Mucosa of rectum (tissue), 2 donors: Measurements from ENCODE around the gene NEURL4.

ENCODE experiments used
- H3K27ac ChIP-seq, 2 donors: one replicate each; pipeline ENCODE4 v1.7.0; 2013; ENCODE audit warnings: inconsistent platforms in 2 of 2, low read depth in 2 of 2, low read length in 2 of 2
- H3K27me3 ChIP-seq, 2 donors: one replicate each; pipeline ENCODE4 v1.7.0; 2013; ENCODE audit warnings: low read length in 2 of 2; ENCODE audit not compliant: control insufficient read depth in 2 of 2, insufficient read depth in 2 of 2
- H3K36me3 ChIP-seq, 2 donors: one replicate each; pipeline ENCODE4 v1.7.0; 2013; ENCODE audit warnings: low read length in 2 of 2; ENCODE audit not compliant: control insufficient read depth in 2 of 2, insufficient read depth in 2 of 2
- H3K4me1 ChIP-seq, 2 donors: one replicate each; pipeline ENCODE4 v1.7.0; 2013; ENCODE audit warnings: low read length in 2 of 2, mild to moderate bottlenecking in 1 of 2; ENCODE audit not compliant: control insufficient read depth in 2 of 2, insufficient read depth in 2 of 2
- H3K4me3 ChIP-seq, 2 donors: one replicate each; pipeline ENCODE4 v1.7.0; 2013; ENCODE audit warnings: low read length in 2 of 2
- H3K9ac ChIP-seq, 2 donors: one replicate each; pipeline ENCODE4 v1.7.0; 2013; ENCODE audit warnings: low read length in 2 of 2, low read depth in 1 of 2, mild to moderate bottlenecking in 1 of 2
- H3K9me3 ChIP-seq, 2 donors: one replicate each; pipeline ENCODE4 v1.7.0; 2013; ENCODE audit warnings: low read length in 2 of 2; ENCODE audit not compliant: control insufficient read depth in 2 of 2
- donor health status: healthy.
- donor health status: Normal muscosa, but diverticular disease.

The NEURL4 gene

DNA sequence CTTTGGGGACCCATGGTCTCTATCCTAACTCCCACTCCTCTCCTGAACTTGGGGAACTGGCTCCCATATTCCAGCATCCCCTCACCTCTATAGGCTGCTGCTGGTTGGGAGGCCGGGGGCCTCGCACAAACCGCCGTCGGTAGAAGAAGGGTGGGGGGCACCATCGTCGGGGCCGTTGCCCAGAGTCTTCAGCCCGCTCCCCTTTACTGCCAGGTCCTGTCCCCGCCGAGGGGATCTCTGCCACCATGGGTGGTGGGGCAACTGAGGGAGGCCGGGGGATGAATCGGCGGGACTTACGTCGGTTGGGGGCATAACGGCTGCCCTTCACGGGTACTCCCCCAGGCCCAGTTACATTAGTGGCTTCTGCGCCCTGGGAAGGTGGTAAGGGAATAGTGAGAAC is 39.0 kb downstream of the NEURL4 start:
- Histone ChIP-seq H3K4me1 (peaks cover 17 to 18% of the 10 kb centered on the region in 2 donors), H3K9ac (no peak overlapping the region), H3K27ac (no peak overlapping the region)

GRCh38 chr17:7289256-7290032 is 39.7 kb downstream of the NEURL4 start:
- Histone ChIP-seq H3K4me1 (peaks cover 13 to 15% of the 10 kb centered on the region in 2 donors), H3K27ac (no peak overlapping the region), H3K9me3 (no peaks in the 10 kb centered on the region), H3K9ac (no peak overlapping the region), H3K27me3 (peaks cover 0 to 5% of the 10 kb centered on the region in 2 donors), H3K36me3 (no peaks in the 10 kb centered on the region), H3K4me3 (no peak overlapping the region)

More for the DNA sequence above, 39.0 kb downstream of the NEURL4 start:
- Histone ChIP-seq H3K27me3 (peaks cover 0 to 5% of the 10 kb centered on the region in 2 donors), H3K4me3 (no peak overlapping the region), H3K9me3 (no peaks in the 10 kb centered on the region), H3K36me3 (no peaks in the 10 kb centered on the region)

GRCh38 chr17:7285679-7286078 is 43.5 kb downstream of the NEURL4 start:
- H3K4me1 ChIP-seq, result peaks cover 18% of the 10 kb centered on the region in 2 donors
- H3K4me3 ChIP-seq, result no peak overlapping the region
- no peaks in the 10 kb centered on the region for H3K9me3 ChIP-seq
- no peak overlapping the region for H3K9ac ChIP-seq
- H3K27me3 ChIP-seq, result no peaks in the 10 kb centered on the region
- H3K36me3 ChIP-seq, result no peaks in the 10 kb centered on the region
- no peak overlapping the region for H3K27ac ChIP-seq

- H3K27me3 ChIP-seq, result no peaks in the 10 kb centered on the region
- peaks cover 25% of the 10 kb centered on the region in 2 donors for H3K4me1 ChIP-seq
- no peak overlapping the region for H3K27ac ChIP-seq
- no peak overlapping the region for H3K4me3 ChIP-seq
- no peak overlapping the region for H3K9ac ChIP-seq
- no peaks in the 10 kb centered on the region for H3K36me3 ChIP-seq
- no peaks in the 10 kb centered on the region for H3K9me3 ChIP-seq
Measured at GRCh38 chr17:7284911-7285310, 44.2 kb downstream of the NEURL4 start.

DNA sequence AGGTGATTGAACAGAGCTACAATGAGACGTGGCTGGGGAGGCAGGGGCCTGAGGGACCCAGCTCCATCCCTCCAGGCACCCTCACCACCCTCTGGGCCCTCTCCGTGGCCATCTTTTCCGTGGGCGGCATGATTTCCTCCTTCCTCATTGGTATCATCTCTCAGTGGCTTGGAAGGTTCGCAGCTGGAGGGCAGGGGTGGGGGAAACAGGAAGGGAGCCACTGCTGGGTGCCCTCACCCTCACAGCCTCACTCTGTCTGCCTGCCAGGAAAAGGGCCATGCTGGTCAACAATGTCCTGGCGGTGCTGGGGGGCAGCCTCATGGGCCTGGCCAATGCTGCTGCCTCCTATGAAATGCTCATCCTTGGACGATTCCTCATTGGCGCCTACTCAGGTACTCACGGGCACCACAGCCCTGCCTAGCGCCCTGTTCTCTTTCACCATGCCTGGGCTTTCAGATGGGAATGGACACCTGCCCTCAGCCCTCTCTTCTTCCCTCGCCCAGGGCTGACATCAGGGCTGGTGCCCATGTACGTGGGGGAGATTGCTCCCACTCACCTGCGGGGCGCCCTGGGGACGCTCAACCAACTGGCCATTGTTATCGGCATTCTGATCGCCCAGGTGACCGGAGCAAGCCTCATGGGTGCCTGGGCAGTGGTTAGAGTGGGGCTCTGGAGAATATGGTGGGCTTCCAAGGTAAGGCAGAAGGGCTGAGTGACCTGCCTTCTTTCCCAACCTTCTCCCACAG is 45.5 kb downstream of the NEURL4 start:
- Histone ChIP-seq H3K4me3 (peak overlapping the region in 1 of 2 donors; percentile 67), H3K9me3 (no peaks in the 10 kb centered on the region), H3K27ac (peak overlapping the region in 1 of 2 donors; percentile 23), H3K9ac (no peak overlapping the region), H3K27me3 (no peaks in the 10 kb centered on the region), H3K4me1 (peaks cover 28 to 35% of the 10 kb centered on the region in 2 donors), H3K36me3 (no peaks in the 10 kb centered on the region)

GRCh38 chr17:7282752-7283321 is 46.3 kb downstream of the NEURL4 start:
- no peaks in the 10 kb centered on the region for H3K9me3 ChIP-seq
- H3K27me3 ChIP-seq, result no peaks in the 10 kb centered on the region
- H3K4me3 ChIP-seq, result peak overlapping the region; percentile 62 to 67
- peaks cover 28 to 35% of the 10 kb centered on the region in 2 donors for H3K4me1 ChIP-seq
- H3K9ac ChIP-seq, result peak overlapping the region in 1 of 2 donors; percentile 64
- H3K36me3 ChIP-seq, result no peaks in the 10 kb centered on the region
- H3K27ac ChIP-seq, result peak overlapping the region; percentile 17 to 29

DNA sequence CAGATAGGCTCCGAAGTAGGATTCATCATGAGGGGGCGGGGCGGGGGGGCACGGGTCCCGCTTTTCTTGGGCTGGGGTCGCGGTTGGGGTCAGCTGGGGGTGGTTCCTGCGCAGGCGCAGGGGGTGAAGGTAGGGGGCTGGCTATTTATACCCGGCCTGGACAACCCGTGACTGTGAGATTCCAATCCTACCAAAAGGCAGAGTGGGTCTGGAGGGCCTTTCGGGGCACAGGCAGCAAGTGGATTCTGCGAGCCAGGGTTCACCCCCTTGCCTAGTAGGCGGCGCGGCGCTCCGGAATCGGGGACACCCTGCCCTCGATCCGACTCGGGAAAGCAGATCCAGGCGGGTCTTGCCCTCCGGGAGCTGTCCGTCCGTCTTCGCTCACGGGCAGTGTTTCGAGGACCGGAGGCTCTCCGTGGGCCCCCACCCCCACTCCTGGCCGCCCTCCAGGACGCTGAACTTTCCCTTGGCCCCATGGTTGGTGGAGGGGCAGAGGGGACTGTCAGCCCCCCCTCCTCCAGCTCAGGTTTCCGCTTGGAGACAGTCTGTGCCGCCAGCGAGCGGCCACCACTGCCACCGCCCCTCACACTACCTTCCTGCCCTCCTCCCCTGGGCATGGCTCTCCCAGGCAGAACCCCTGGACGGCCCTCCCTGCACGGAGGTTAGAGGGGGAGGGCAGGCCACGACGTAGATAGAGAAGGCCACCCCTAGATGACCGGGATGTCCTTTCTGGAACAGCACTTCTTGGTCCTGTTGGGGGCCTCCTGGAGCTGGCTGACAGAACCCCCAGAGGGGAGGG is 47.0 kb downstream of the NEURL4 start:
- no peaks in the 10 kb centered on the region for H3K27me3 ChIP-seq
- H3K9ac ChIP-seq, result peak overlapping the region; percentile 0 to 64
- H3K9me3 ChIP-seq, result no peaks in the 10 kb centered on the region
- H3K27ac ChIP-seq, result peak overlapping the region; percentile 17 to 29
- H3K4me1 ChIP-seq, result peaks cover 28 to 35% of the 10 kb centered on the region in 2 donors
- H3K36me3 ChIP-seq, result no peaks in the 10 kb centered on the region
- H3K4me3 ChIP-seq, result peak overlapping the region; percentile 62 to 67

DNA sequence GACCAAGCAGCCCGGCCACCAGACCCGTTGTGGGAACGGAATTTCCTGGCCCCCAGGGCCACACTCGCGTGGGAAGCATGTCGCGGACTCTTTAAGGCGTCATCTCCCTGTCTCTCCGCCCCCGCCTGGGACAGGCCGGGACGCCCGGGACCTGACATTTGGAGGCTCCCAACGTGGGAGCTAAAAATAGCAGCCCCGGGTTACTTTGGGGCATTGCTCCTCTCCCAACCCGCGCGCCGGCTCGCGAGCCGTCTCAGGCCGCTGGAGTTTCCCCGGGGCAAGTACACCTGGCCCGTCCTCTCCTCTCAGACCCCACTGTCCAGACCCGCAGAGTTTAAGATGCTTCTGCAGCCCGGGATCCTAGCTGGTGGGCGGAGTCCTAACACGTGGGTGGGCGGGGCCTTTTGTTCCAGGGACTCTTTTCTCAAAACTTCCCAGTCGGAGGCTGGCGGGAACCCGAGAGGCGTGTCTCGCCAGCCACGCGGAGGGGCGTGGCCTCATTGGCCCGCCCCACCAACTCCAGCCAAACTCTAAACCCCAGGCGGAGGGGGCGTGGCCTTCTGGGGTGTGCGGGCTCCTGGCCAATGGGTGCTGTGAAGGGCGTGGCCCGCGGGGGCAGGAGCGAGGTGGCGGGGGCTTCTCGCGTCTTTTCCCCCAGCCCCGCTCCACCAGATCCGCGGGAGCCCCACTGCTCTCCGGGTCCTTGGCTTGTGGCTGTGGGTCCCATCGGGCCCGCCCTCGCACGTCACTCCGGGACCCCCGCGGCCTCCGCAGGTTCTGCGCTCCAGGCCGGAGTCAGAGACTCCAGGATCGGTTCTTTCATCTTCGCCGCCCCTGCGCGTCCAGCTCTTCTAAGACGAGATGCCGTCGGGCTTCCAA is 47.8 kb downstream of the NEURL4 start, which contains the start of gene SLC2A4:
SLC2A4 (plus strand) TSS at position 645 of the 879 bp plus-strand sequence; CDS start at position 862, 217 bp downstream.
- H3K27ac ChIP-seq, result peak within 1 kb of the TSS; percentile 86 to 91
- peak within 1 kb of the TSS; percentile 70 for H3K9ac ChIP-seq
- H3K36me3 ChIP-seq, result no peaks in the 10 kb centered on the region
- H3K4me3 ChIP-seq, result peak within 1 kb of the TSS; percentile 62 to 75
- H3K9me3 ChIP-seq, result no peaks in the 10 kb centered on the region
- no peaks in the 10 kb centered on the region for H3K27me3 ChIP-seq
- peaks cover 28 to 35% of the 10 kb centered on the region in 2 donors for H3K4me1 ChIP-seq

DNA sequence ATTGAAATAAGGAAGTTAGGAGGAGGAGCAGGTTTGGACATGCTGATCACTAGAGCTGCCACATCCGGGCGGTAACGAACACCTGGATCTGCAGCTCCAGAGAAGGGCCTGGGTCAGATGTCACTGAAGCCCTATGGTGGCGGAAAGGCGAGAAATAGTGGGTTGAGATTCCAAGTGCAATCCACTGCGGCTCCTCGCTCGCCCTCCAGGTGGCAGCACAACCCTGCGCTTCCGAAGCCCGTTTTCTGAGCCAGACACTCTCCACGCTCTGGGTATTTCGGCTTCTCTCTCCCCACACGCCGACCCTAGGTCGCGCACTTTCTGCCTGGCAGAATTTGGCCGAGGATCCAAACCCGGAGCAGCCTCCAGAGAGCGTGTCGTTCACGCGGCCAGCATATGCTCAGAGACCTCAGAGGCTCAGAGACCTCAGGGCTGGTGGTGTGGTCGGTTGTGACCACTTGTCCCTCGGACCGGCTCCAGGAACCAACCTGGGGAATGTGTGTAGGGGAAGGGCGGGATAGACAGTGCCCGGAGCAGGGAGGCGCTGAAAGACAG is 48.5 kb downstream of the NEURL4 start:
- Histone ChIP-seq H3K9ac (peak overlapping the region; percentile 70), H3K9me3 (no peaks in the 10 kb centered on the region), H3K27me3 (no peaks in the 10 kb centered on the region), H3K27ac (peak overlapping the region; percentile 86 to 91), H3K4me3 (peak overlapping the region; percentile 55 to 75), H3K36me3 (no peaks in the 10 kb centered on the region), H3K4me1 (peaks cover 28 to 35% of the 10 kb centered on the region in 2 donors)
